ENCODE data around the gene MED12.

The MED12 gene

GRCh38 chrX:71118032-71118984, at the start of gene MED12:
Gene MED12 (plus strand): TSS chrX:71118596. CDS start chrX:71118755, 159 bp downstream.
- DNase-seq (ENCODE audit: low spot score) (peak; percentile 63), ATAC-seq (ENCODE audit: low read depth) (peak; percentile 90)
- Histone ChIP-seq H3K27ac (ENCODE audit: poor library complexity, severe bottlenecking) (no peak within 1 kb of the TSS), H3K9me3 (ENCODE audit: severe bottlenecking) (no peaks in the 10 kb centered on the region), H3K4me3 (ENCODE audit: severe bottlenecking) (peak within 1 kb of the TSS; percentile 62), H3K27me3 (ENCODE audit: insufficient read depth, poor library complexity, severe bottlenecking) (no peaks in the 10 kb centered on the region), H3K4me1 (ENCODE audit: insufficient read depth, poor library complexity, severe bottlenecking) (no peaks in the 10 kb centered on the region), H3K36me3 (ENCODE audit: low read depth) (0 out of 2 replicates have a peak, but pooled peaks cover 5% of the 10 kb centered on the region)
- no peak for TF ChIP-seq CTCF (IDR thresholded peaks at IDR 0.05; ENCODE audit: poor library complexity, severe bottlenecking)

DNA sequence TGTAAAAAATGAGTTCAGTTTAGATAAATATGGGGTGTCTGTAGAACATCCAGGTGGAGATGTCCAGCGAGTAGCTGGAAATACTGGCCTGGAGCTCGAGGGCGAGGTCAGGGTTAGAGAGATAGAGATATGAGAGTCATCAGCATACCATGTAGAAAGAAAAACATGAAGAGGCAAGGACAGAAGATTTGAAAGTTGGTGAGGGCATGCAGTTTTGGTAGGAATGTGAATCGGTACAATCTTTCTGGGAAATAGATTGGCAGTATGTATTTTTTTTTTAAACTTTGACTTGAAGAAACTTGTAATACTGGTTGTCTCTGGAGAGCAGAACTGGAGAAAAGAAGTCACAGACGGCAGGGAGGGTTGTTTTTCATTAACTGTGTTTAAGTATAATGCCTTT, 47.9 kb upstream of the MED12 start:
- H3K4me3 ChIP-seq (ENCODE audit: severe bottlenecking): no peak overlapping the region
- H3K36me3 ChIP-seq (ENCODE audit: low read depth): no peaks in the 10 kb centered on the region
- H3K27ac ChIP-seq (ENCODE audit: poor library complexity, severe bottlenecking): no peak overlapping the region
- TF ChIP-seq CTCF (IDR thresholded peaks at IDR 0.05; ENCODE audit: poor library complexity, severe bottlenecking): no peak
- H3K9me3 ChIP-seq (ENCODE audit: severe bottlenecking): no peaks in the 10 kb centered on the region
- no peaks in the 10 kb centered on the region for H3K27me3 ChIP-seq (ENCODE audit: insufficient read depth, poor library complexity, severe bottlenecking)
- ATAC-seq (ENCODE audit: low read depth) (no peak), DNase-seq (ENCODE audit: low spot score) (no peak)
- H3K4me1 ChIP-seq (ENCODE audit: insufficient read depth, poor library complexity, severe bottlenecking): peaks cover 13% of the 10 kb centered on the region

DNA sequence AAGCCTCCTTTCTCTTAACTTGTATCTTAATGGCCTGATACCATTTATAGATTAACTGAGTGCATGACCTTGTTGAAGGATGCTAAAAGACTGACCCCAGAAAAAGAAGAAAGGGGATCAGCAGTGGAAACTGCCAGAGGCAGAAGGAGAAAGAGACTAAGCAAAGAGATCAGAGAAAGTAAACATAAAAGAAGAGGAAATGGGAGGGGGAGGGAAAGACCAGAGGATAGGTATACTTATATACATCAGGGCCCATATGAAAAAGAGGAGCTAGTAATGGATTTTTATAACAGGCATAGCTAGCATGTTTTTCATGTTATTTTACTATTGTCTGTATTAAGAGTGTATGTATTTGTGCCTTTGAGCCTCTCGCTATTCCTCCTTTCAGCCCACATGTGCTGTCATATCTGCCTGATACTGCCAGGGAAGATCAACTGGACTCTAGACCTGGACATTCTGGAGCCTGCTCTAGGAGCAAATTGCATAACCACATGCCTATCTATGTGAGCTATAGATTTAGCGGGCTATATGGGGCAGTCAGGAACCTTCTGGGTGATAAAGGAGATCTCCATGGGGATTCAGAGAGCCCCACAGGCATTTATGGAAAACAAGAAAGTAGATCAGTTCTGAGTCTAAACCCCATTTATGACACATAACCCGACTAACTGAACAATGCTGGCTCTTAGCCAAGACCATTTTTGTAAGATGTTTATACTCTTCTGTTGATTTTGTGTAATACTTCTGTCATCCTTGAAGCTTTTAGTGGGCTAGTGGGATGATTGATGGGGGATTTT, 36.9 kb upstream of the MED12 start:
- H3K4me1 ChIP-seq (ENCODE audit: insufficient read depth, poor library complexity, severe bottlenecking): peaks cover 7% of the 10 kb centered on the region
- H3K36me3 ChIP-seq (ENCODE audit: low read depth): no peaks in the 10 kb centered on the region
- no peak for TF ChIP-seq CTCF (IDR thresholded peaks at IDR 0.05; ENCODE audit: poor library complexity, severe bottlenecking)
- ATAC-seq (ENCODE audit: low read depth): peak; percentile 70
- no peaks in the 10 kb centered on the region for H3K9me3 ChIP-seq (ENCODE audit: severe bottlenecking)
- H3K4me3 ChIP-seq (ENCODE audit: severe bottlenecking): no peak overlapping the region
- no peaks in the 10 kb centered on the region for H3K27me3 ChIP-seq (ENCODE audit: insufficient read depth, poor library complexity, severe bottlenecking)
- H3K27ac ChIP-seq (ENCODE audit: poor library complexity, severe bottlenecking): no peak overlapping the region
- DNase-seq (ENCODE audit: low spot score): no peak

- no peak for DNase-seq (ENCODE audit: low spot score)
- H3K9me3 ChIP-seq (ENCODE audit: severe bottlenecking): no peaks in the 10 kb centered on the region
- no peaks in the 10 kb centered on the region for H3K27me3 ChIP-seq (ENCODE audit: insufficient read depth, poor library complexity, severe bottlenecking)
- ATAC-seq (ENCODE audit: low read depth): no peak
- no peak overlapping the region for H3K27ac ChIP-seq (ENCODE audit: poor library complexity, severe bottlenecking)
- peaks cover 7% of the 10 kb centered on the region for H3K4me1 ChIP-seq (ENCODE audit: insufficient read depth, poor library complexity, severe bottlenecking)
- no peaks in the 10 kb centered on the region for H3K36me3 ChIP-seq (ENCODE audit: low read depth)
- no peak for TF ChIP-seq CTCF (IDR thresholded peaks at IDR 0.05; ENCODE audit: poor library complexity, severe bottlenecking)
- no peak overlapping the region for H3K4me3 ChIP-seq (ENCODE audit: severe bottlenecking)
These were observed 36.2 kb upstream of the MED12 start for GRCh38 chrX:71082124-71082647.

Measured in RWPE2 (cell line).